NCI-H510A (cell line): ENCODE data around the gene HHLA2.
"Not testable (repeated sequence)": the region's sequence is repeated elsewhere in the genome, so short reads cannot be mapped to it uniquely, and the experiment has no call there.

Source experiments
- DNase-seq: peaks from one replicate; lab custom pipeline; 2025; lab: John Stamatoyannopoulos, UW

The HHLA2 gene

DNA sequence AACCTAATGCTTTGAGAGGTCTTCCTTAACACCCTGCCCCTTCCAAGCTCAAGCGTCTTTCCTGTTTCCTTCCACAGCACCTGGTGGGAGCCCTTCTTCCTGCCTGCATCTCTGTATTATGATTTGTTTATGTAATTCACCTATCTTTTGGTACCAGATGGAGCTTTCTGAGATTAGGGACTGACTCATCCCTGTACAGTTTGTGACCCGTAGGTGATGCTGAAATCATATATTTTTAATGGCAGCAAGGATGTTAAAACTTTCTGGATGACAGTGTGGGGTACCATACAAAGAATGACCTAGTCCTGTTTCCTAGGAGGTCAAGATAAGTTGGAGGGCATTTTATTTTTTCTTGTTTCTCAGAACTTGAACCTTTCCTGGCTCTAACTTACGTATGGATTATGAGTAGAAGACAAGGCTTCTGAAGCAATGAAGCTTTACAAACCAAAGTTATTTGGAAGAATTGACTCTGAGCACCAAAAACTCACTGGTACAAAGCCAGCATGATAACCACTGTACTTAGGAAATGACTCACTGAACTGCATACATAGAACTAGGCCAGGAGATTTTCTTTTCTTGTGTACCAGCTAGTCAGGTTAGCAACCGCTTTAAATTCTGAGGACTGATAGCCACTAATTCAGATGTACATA lies 46.6 kb downstream of the HHLA2 start:
- DNase-seq = no peak

GRCh38 chr3:108343491-108343890 lies 47.1 kb downstream of the HHLA2 start:
- no peak for DNase-seq

DNA sequence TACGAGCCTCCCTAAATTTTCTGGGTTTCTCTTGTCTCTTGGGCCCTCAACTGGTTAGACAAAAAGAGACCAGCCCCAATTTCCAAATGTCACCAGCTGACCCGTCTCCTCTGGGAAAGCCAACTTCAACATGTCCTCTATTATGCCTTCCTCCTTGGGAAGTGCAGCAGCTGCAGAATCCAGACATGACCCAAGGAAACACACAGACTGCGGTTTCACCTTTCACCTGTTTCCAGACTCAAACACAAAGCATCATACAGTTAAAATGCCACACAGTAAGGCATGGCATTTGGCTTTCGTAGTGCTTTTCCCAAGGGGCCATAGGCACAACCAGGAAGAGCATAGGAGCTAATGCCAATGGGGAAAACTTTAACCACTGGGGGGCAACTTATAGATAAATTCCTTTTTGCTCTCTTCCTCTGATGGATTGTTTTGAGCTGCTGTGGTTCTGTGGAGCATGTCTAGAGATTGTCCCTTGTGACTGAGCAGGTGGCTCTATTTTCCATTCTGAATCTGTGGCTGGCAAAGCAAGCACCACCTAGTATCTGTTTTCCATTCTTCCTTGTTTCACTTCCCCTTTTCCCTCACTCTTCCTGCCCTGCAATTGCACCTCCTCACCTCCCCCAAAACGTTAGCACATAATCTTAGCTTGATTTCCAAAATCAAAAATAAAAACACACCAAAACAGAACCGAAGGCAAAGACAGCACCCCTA lies 49.3 kb downstream of the HHLA2 start:
- no peak for DNase-seq

GRCh38 chr3:108346301-108347227 lies 50.2 kb downstream of the HHLA2 start:
- no peak for DNase-seq

- DNase-seq = no peak
Measured at GRCh38 chr3:108352176-108352575, 55.8 kb downstream of the HHLA2 start.

- DNase-seq = no peak
Measured at GRCh38 chr3:108354562-108354961, 58.2 kb downstream of the HHLA2 start.

GRCh38 chr3:108357042-108357441 lies 60.7 kb downstream of the HHLA2 start:
- no peak for DNase-seq

- DNase-seq = no peak
Measured at GRCh38 chr3:108359011-108359410, 62.7 kb downstream of the HHLA2 start.

- DNase-seq = no peak
Measured at GRCh38 chr3:108376026-108376425, 79.7 kb downstream of the HHLA2 start.

DNA sequence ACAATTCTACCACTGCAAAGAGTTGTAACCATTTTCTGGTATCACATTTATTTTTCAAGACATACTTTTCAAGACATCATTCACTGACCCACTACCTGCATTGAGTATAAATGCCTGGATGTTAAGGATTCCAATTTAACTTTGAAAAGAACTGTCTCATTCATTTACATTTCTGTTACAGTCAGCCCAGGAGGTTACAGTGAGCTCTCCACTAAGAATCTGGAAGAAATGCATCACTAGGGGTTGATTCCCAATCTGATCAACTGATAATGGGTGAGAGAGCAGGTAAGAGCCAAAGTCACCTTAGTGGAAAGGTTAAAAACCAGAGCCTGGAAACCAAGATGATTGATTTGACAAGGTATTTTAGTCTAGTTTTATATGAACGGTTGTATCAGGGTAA lies 81.0 kb downstream of the HHLA2 start:
- no peak for DNase-seq

DNA sequence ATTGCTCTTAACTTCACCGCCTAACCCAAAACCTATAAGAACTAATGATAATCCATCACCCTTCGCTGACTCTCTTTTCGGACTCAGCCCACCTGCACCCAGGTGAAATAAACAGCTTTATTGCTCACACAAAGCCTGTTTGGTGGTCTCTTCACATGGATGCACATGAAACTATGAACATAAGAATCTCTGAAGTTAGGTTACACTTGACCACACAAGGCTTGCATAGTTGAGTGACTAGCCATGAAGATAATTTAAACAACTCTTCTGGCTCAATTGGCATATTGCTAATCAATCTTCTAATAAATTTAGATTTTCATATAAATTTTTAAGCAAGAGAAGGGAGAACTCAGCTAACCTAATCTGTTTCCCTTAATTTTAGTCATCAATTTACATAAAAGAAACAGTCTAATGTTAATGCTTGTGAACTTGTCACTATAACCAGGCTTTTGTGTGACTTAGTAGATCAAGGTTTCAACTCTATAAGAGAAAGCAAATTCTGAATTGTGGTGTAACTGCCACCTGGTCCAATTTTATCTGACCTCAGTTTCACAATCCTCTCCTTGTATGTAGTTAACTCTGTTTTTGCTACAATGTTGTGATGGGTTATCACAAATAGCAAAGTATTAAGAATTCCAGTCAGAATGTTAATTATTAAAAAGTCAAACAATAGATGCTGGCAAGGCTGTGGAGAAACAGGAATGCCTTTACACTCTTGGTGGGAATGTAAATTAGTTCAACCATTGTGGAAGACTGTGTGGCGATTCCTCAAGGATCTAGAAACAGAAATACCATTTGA lies 82.0 kb downstream of the HHLA2 start:
- DNase-seq = no peak

DNA sequence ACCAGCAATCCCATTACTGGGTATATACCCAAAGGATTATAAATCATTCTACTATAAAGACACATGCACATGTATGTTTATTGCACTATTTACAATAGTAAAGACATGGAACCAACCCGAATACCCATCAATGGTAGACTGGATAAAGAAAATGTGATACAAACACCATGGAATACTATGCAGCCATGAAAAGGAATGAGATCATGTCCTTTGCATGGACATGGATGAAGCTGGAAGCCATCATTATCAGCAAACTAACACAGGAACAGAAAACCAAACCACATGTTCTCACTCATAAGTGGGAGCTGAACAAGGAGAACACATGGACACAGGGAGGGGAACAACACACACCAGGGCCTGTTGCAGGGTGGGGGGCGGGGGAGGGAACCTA lies 82.6 kb downstream of the HHLA2 start:
- DNase-seq = not testable (repeated sequence)

DNA sequence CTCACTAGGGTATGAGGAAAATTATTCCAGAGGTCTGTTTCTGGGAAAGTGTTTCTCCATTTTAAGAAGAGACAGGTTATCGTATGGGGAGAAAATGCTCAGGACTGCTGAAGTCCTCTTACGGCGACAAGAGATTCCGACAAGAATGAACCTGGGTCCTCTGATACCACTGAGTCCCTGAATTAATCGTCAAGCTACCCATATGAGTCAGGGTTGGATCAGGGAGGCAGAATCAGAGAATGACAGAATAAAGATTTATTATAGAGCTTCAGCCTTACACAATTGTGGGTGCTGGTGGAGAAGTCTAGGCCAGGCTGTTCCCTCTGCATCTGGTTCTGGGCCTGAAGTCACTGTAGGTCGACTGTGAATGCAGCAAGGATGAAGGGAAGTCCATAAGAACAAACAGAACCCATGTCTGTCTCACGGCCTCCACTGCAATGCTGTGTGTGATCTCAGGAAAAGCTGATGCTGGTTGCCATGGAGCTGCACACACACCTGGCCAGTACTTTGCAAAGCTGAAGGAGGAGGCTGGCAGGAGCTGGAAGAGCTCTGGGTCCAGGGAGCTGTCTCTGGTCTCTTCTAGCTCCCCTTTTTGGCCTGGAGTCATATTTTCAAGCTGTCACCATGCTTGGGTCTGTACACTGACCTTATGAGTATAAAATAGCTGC lies 83.9 kb downstream of the HHLA2 start:
- no peak for DNase-seq

GRCh38 chr3:108381529-108382140 lies 85.3 kb downstream of the HHLA2 start:
- DNase-seq = no peak

DNA sequence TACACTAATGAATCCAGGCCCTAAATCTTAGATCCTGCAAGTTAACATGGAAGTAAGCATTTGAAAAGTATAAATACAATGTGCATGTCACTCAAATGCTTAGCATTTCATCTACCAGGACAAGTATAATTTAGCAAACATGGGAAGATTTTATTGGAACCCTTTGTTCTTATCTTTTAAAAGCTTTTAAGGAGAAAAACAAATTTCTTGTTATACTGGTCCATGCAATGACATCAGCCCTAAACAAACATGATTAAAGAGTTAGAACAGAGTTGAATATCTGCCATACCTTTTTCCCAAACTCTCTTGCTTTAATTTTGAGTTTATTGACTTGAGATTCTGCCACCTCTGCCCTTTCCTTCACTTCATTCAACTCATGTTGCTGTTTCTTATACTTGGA lies 87.0 kb downstream of the HHLA2 start:
- DNase-seq = no peak

- DNase-seq = no peak
Measured at GRCh38 chr3:108387063-108387462, 90.7 kb downstream of the HHLA2 start.

DNA sequence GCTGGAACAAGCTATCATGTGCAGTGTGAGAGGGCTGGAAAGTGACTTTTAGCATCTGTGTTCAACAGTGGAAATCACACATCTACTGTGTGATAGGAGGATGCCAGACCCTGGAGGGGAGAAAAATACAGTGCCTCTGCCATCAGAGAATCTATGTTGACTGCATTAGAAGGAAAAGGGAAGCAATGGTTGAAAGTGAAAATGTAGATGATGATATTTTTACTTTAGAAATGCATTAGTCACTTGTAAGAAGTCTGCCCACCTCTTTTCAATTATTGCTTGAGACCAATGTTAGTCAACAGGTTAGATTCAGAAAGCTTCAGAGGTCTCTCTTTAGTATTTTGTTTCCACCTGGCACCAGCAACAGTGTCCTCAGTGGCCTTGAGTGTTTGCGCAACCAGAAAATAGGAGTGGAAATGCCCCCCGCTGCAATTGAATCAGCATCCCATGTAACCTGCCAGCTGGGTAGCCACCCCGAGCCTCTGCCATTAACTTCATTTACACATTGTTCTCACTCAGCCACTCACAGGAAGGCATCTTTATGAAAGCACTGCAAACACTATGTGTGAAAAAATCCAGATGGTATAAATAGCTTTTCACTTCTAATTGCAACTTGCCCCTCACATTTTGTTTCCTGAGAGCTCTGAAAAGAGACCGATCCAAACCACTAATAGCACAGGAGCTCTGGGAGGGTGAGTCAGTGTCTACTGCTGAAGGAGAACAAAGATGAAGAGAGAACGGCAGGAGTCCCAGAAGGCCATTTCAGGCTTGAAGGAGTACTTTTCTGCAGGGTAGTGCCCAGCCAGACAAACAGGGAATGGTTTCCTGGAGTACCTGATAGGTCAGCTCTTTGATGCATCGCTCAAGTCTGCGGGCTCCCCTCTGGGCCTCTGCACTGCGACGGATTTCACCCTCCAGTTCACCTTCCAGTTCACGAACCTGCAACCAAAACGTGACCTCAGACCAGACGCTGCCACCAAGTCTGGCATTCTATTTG lies 92.1 kb downstream of the HHLA2 start:
- no peak for DNase-seq

DNA sequence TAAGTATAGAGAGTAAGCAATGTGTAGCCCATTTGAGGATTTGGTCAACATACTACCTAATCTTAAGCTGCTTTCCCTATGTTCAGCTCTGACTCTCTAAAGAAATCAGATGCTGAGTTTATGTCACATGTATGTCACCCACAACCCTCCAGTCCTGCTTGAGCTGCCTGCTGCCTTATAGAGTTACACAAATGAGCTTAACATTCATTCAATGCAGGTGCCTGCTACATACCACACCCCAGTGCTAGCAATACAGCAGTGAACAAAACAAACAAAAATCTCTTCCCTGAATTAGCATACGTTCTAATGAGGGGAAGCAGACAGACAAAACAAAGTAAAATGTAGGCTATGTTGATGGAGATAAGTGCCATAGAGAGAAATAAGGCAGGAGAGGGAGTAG lies 93.0 kb downstream of the HHLA2 start:
- DNase-seq = no peak

DNA sequence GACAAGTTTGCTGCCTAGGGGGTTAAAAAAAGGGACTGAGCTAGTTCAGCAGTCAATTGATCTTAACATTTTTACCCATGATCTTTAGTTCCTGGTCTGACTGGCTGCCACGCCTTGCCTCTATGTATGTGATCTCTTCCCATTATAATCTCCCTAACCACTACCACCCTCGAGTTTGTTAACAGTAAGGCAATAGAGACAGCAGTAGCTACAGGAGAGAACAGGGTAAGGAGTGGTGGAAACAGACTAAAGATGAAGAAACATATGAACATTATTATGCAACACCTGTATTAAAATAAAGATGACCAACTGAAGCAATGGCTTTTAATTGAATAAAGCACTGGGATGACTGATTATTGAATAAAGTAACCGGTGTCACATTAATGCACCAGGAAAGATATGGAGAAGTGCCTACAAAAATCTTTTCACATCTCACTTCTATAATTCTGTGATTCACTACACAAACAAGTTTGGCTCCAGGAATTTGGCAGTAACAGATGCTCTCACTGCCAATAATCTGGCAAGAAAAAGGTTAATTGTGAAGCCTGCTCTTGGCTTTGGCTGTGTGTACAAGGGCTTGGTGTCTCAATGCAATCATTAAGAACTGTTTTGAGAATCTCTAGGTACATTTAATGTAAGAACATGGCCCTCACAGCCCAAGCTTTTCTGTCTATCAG lies 95.7 kb downstream of the HHLA2 start:
- DNase-seq = no peak
